ENCODE results near the gene LRRC28.

LRRC28 gene

GRCh38 chr15:99279827-99280226 lies 28.5 kb downstream of the LRRC28 start:
- no peaks in the 10 kb centered on the region for H3K9me3 ChIP-seq (ENCODE audit: control insufficient read depth, insufficient read depth, low read depth, low read length)
- peaks cover 3% of the 10 kb centered on the region; the same call in 1 of the 2 replicates for H3K4me1 ChIP-seq (ENCODE audit: control insufficient read depth, insufficient read depth, low read length)
- H3K4me3 ChIP-seq (ENCODE audit: low read depth, low read length) = no peak overlapping the region
- TF ChIP-seq ZNF19 (tag by site-specific recombination; IDR thresholded peaks at IDR 0.05; ENCODE audit: low read depth) = no peak
- TF ChIP-seq ZNF223 (tag by site-specific recombination; IDR thresholded peaks at IDR 0.05) = no peak
- TF ChIP-seq ZSCAN18 (tag by site-specific recombination; IDR thresholded peaks at IDR 0.05) = no peak
- no peak for TF ChIP-seq ZNF202 (tag by site-specific recombination; IDR thresholded peaks at IDR 0.05; ENCODE audit: borderline replicate concordance)
- ChIA-PET CTCF (interaction anchor here (1.3 to 1.6 kb wide), 2 partner anchors 425 to 476 kb away, joined by 3 to 8 read pairs; no protein-coding TSS in a partner anchor), POLR2A (no interaction called here)
- no peaks in the 10 kb centered on the region for H3K36me3 ChIP-seq (ENCODE audit: control insufficient read depth in 2 of 2, insufficient read depth in 1 of 2, low read length in 2 of 2)
- H3K27ac ChIP-seq (ENCODE audit: extremely low read depth, low read depth, low read length) = no peak overlapping the region

DNA sequence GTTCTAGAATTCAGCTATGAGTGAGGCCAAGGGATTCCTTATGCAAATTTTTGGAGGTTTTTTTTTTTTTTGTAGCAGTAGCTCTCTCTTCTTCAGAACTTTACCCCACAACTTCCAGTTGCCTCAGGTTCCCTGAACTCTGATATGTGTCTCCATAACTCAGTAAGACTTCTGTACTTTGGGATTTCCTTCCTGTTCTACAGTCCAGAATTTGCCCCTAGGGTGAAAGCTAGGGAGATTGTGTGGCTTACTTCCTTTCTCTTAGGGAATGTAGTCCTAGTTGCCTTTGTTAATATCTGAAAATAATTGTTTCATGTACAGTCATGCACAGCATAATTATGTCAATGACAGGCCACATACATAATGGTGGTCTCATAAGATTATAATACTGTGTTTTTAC lies 30.8 kb downstream of the LRRC28 start:
- no peak for TF ChIP-seq ZNF521 (tag by site-specific recombination; IDR thresholded peaks at IDR 0.05)
- TF ChIP-seq ZNF518A (tag by site-specific recombination; conservative IDR thresholded peaks at IDR 0.05; ENCODE audit: low read depth) = no peak
- TF ChIP-seq HOXA7 (CRISPR knock-in tag; IDR thresholded peaks at IDR 0.05; ENCODE audit: borderline replicate concordance) = no peak
- TF ChIP-seq ZBTB1 (tag by site-specific recombination; IDR thresholded peaks at IDR 0.05) = no peak
- no peak for TF ChIP-seq ZNF112 (tag by site-specific recombination; IDR thresholded peaks at IDR 0.05)
- no peak for TF ChIP-seq PRDM10 (tag by site-specific recombination; IDR thresholded peaks at IDR 0.05)
- no peak for TF ChIP-seq ZNF692 (tag by site-specific recombination; IDR thresholded peaks at IDR 0.05)
- TF ChIP-seq MZF1 (tag by site-specific recombination; IDR thresholded peaks at IDR 0.05; ENCODE audit: borderline replicate concordance) = no peak
- TF ChIP-seq ZNF133 (tag by site-specific recombination; IDR thresholded peaks at IDR 0.05) = no peak
- ChIA-PET CTCF (interaction anchor here (0.6 to 4.0 kb wide), 7 partner anchors 9 to 474 kb away, joined by 3 to 33 read pairs (median 8); no protein-coding TSS in a partner anchor), POLR2A (no interaction called here)
- Histone ChIP-seq H3K36me3 (ENCODE audit: control insufficient read depth in 2 of 2, insufficient read depth in 1 of 2, low read length in 2 of 2) (no peaks in the 10 kb centered on the region), H3K9me3 (ENCODE audit: control insufficient read depth, insufficient read depth, low read depth, low read length) (no peaks in the 10 kb centered on the region), H3K27ac (ENCODE audit: extremely low read depth, low read depth, low read length) (no peak overlapping the region), H3K4me3 (ENCODE audit: low read depth, low read length) (no peak overlapping the region), H3K4me1 (ENCODE audit: control insufficient read depth, insufficient read depth, low read length) (no peaks in the 10 kb centered on the region)
